GM18505 (cell line): ENCODE data around the gene CTDSP1.

Source experiments
- ATAC-seq: cut with Tn5 transposase; IDR thresholded peaks from one replicate; pipeline ENCODE4 v1.9.1; 2021; ENCODE audit not compliant: unreplicated experiment
- POLR2A ChIP-seq: IDR thresholded peaks from 4 replicates; pipeline ENCODE4 v1.6.1; 2011; ENCODE audit warnings: borderline replicate concordance; ENCODE audit not compliant: insufficient read depth, insufficient read length; ENCODE audit errors: extremely low read depth

Gene CTDSP1

GRCh38 chr2:218370410-218371063 is 29.1 kb upstream of the CTDSP1 start:
- TF ChIP-seq POLR2A, result no peak
- no peak for ATAC-seq

GRCh38 chr2:218371983-218372350 is 27.7 kb upstream of the CTDSP1 start:
- TF ChIP-seq POLR2A, result no peak
- ATAC-seq, result no peak

- ATAC-seq, result no peak
- TF ChIP-seq POLR2A, result no peak
Measured at GRCh38 chr2:218374795-218375194, 24.9 kb upstream of the CTDSP1 start.

- TF ChIP-seq POLR2A, result no peak
- ATAC-seq, result no peak
Measured at GRCh38 chr2:218375212-218375611, 24.5 kb upstream of the CTDSP1 start.

GRCh38 chr2:218378053-218378452 is 21.6 kb upstream of the CTDSP1 start:
- no peak for ATAC-seq
- TF ChIP-seq POLR2A, result no peak

- TF ChIP-seq POLR2A, result no peak
Measured at GRCh38 chr2:218381916-218382366, 17.7 kb upstream of the CTDSP1 start, which contains the start of gene SLC11A1. Gene SLC11A1, plus strand, starts transcription at chr2:218382273. Its CDS starts 96 bp downstream, at chr2:218382369.

GRCh38 chr2:218382785-218383184 is 16.9 kb upstream of the CTDSP1 start:
- TF ChIP-seq POLR2A, result no peak
- no peak for ATAC-seq

More at GRCh38 chr2:218381916-218382366, 17.7 kb upstream of the CTDSP1 start, which contains the start of gene SLC11A1:
- ATAC-seq, result no peak

- TF ChIP-seq POLR2A, result no peak
- ATAC-seq, result no peak
Measured at GRCh38 chr2:218383892-218384519, 15.7 kb upstream of the CTDSP1 start.

- ATAC-seq, result no peak
- no peak for TF ChIP-seq POLR2A
Measured at GRCh38 chr2:218384975-218385374, 14.7 kb upstream of the CTDSP1 start.

- no peak for TF ChIP-seq POLR2A
- ATAC-seq, result no peak
Measured at GRCh38 chr2:218386505-218387368, 12.9 kb upstream of the CTDSP1 start.

- TF ChIP-seq POLR2A, result no peak
- no peak for ATAC-seq
Measured at GRCh38 chr2:218387369-218388194, 12.1 kb upstream of the CTDSP1 start.

GRCh38 chr2:218389333-218390150 is 10.1 kb upstream of the CTDSP1 start:
- TF ChIP-seq POLR2A, result no peak
- no peak for ATAC-seq
